Left renal cortex interstitium (tissue), 4 donors: ENCODE results near the gene AHI1. TPM values are rescaled to one million over a fixed set of nuclear protein-coding genes. Genes with fewer than 3 reads are reported as not detected.
"Not testable (repeated sequence)": the region's sequence is repeated elsewhere in the genome, so short reads cannot be mapped to it uniquely, and the experiment has no call there.

ENCODE experiments used
- DNase-seq, 4 donors: peaks; one replicate each; pipeline ENCODE4 v3.0.0-alpha.2; 2013; ENCODE audit warnings: low read depth in 4 of 4, low spot score in 2 of 4, missing footprints in 1 of 4
- polyA plus RNA-seq, 4 donors: library from polyadenylated mRNA; unstranded; fragments of 120-200 nt; gene quantifications; one replicate each; pipeline ENCODE4 v1.2.1, GENCODE V29; 2013; ENCODE audit not compliant: insufficient read length in 4 of 4

Gene AHI1
- polyA plus RNA-seq, 4 donors, result 33.2 to 105 (median 64.7) TPM

GRCh38 chr6:135506270-135506997 lies 8.9 kb upstream of the AHI1 start:
- no peak for DNase-seq

- no peak for DNase-seq
Measured at GRCh38 chr6:135505648-135506047, 8.1 kb upstream of the AHI1 start.

GRCh38 chr6:135505222-135505621 lies 7.7 kb upstream of the AHI1 start:
- no peak for DNase-seq

DNA sequence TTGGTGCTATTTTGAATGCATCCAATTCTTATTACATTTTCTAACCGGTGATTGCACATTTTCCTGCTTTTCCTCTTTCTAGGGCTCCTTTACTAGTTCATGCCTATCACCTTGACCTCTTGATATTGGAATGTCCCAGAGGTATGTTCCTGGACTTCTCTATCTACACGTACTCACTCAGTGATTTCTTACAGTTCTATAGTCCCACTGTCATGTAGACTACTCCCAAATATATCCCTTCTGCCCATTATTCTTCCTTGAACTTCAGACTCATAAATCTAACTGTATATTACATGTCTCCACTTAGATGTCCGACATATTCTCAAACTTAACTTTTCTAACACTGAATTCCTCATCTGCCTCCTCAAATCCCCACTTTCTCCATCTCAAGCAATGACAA lies 7.2 kb upstream of the AHI1 start:
- DNase-seq, result no peak

DNA sequence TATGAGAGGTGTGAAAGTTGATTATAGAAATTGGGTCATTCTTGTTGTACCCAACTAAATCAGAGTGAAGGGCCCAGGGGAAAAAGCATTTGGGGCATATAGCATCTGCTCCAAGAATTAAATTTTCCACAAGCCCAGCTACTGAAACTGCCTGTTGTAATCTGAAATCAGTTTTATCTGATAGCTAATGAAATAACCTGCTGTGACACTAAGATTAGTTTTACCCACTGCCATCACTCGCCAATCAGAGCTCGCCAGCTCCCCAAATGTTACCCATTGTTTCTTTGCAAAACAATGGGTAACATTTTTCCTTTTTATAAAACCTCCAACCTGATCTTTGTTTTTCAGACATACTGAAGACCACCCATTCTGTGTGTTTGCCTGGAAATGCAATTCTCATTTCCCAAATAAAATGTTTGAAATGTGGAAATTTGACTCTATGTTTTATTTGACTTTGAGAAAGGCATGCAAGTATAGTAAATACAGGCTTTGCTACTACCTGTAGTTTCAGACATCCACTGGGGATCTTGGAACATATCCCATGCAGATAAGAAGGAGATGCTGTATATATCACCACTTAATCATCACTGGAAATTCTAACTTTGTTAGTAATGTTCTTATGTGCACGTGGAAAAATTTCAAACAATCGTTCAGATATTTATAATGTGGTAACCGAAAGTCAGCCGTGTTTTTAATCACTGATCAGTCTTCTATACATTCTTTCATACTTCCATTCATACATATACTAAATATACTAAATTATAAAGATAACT lies 6.3 kb upstream of the AHI1 start:
- no peak for DNase-seq

- DNase-seq, result no peak
Measured at GRCh38 chr6:135499441-135500340, 2.2 kb upstream of the AHI1 start.

DNA sequence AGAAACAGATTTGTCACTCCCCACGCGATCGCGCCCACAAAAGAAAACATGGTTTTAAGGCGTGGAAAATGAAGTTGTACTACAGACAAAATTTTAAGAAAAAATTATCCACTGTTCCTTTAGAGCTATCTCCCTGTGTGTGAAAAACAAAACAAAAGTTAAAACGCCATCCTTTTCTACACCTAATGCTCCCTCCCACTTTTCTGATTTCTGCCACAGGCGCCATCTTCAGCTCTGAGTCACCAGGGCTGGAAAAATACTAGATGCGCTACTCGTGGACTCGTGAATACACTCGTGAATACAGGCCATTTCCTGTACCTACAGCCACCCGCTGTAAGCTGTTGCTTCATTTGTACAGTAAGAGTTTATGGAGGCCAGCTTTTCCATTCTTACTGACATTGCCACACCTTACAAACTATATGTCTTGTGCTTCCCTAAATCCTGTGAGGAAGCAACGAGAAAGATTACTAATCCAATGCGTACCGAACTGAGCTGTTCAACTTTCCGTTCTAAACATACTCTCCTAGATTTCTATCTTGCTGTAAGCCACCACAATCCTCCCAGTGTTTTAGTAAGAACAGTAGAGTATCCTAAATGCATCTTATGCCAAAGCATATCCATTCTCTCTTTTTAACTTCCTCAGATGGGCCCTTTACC lies 773 bp upstream of the AHI1 start:
- peak; percentile 63 to 74 (median 64) for DNase-seq

- no peak for DNase-seq
Measured at GRCh38 chr6:135496800-135497411, 634 bp downstream of the AHI1 start.

GRCh38 chr6:135493218-135493961 lies 4.2 kb downstream of the AHI1 start:
- no peak for DNase-seq

DNA sequence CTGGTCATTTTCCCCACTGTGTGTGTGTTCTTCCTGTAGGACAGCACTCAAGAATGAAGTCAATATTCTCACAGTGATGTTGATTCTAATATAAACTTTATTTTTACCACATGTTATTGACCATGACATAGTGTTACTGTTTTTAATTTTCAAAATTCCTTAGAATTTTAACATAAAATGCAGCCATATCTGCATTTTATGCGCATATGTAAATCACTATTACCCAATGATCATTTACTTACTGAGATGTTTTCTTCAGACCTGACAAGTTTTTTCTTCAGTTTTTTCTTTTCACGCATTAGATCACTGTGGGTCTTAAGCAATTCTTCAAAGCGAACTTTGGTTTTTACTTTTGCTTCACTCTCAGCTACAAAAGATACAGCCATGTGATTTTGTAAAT lies 7.2 kb downstream of the AHI1 start:
- no peak for DNase-seq

DNA sequence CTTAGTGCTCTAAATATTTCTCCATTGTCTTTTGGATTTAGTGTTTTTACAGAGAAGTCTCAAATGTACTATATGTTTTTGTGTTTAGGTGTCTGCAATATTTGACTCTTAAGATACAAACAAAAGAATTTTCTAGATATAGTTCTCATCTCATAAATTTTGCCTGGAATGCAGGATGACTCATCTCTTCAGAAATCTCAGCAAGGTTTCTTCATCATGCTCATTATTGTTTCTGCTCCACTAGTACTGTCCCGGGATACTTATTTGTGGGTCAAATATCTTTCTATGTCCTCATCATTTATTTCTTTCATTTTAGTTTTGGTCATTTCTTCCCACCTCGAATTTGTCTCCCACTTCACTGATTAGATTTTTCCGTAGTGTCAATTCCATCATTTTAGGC lies 9.5 kb downstream of the AHI1 start:
- DNase-seq, result no peak

- not testable (repeated sequence) for DNase-seq
Measured at GRCh38 chr6:135483903-135484302, 13.6 kb downstream of the AHI1 start.

DNA sequence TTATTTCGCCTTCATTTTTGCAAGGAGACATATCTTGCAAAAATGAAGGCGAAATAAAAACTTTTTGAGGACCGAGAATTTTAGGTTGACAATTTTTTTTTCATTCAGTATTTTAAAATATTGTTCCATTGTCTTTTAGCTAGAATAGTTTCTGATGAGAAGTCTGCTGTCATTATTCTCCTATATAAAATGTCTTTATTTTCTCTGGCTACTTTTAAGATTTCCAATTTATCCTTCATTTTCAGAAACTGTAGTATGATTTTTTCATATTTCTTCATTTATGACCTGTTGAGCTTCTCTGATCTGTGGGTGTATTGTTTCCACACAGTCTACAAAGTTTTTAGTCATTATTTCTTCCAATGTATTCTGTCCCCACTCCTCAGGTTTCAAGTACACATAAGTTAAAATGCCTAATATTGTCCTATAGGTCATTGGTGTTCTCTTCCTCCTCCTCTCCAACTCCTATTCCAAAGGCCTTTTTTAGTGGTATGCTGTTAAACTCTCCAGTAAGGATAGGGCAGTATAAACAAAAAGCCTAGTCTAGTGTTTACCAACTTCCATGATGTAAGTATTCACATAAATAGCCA lies 15.7 kb downstream of the AHI1 start:
- no peak for DNase-seq

GRCh38 chr6:135479601-135480000 lies 17.9 kb downstream of the AHI1 start:
- no peak for DNase-seq

DNA sequence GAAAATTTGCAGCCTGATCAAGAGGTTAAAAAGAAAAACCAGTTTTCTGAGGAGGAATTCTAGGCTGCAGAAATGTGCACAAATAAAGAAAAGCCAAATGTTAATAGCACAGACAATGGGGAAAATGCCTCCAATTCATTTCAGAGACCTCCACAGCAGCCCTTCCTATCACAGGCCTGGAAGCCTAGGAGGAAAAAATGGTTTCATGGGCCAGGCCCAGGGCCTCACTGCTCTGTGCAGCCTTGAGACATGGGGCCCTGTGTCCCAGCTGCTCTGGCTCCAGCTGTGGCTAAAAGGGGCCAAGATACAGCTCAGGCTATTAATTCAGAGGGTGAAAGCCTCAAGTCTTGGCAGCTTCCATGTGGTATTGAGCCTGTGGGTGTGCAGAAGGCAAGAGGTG lies 18.9 kb downstream of the AHI1 start:
- DNase-seq, result no peak

DNA sequence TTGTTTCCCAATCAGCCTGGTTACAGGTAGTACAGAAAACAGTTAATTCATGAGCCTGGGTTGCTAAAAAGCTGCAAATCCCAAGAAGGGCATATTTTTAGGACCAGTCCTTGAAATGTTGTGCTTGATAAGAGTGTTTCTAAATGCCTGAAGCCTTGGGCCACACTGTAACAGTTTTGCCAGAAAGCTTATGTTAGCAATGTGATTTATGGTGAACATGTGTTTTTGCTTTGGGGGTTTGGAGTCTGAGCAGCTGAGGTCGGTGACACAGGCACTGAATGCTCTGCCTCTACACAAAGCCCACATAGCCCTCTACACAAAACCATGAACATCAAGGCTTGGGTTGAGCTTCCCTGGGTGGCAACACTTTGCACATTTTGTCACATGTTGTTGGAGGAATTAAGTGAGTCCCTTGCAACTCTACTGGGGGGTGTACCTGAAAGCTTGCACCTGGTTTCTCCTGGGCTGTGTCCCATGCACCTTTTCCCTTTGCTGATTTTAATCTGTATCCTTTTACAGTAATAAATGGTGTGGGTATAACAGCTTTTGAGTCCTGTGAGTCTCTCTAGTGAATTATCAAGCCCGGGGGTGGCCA lies 22.2 kb downstream of the AHI1 start:
- DNase-seq, result peak in 2 of 4 donors; percentile 45 to 55

- no peak for DNase-seq
Measured at GRCh38 chr6:135474362-135474761, 23.2 kb downstream of the AHI1 start.

- no peak for DNase-seq
Measured at GRCh38 chr6:135465903-135466302, 31.6 kb downstream of the AHI1 start.

DNA sequence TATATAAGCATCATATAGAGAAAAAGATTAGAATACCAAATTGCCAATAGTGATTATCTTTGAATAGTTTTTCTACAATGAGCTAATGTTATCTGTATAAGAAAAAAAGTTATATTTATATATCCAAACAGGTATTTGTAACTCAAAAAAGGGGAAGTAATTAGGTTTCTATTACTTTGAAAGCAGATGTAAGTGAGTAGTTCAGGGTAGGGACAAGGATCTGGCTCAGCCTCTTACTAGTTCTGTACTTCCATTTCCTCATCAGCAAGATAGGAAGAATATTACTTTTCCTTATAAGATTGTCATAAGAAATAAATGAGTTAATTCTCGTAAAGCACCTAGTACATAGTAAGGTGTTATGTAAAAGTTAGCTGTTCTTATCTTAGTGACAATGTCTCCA lies 32.2 kb downstream of the AHI1 start:
- no peak for DNase-seq
